Caki2 (cell line): ENCODE results near the gene HSPG2. TPM values are rescaled to one million over a fixed set of nuclear protein-coding genes. Genes with fewer than 3 reads are reported as not detected.
A peak's percentile ranks its signal among the peaks of the same experiment; 100 is the strongest.
"Not testable (repeated sequence)": the region's sequence is repeated elsewhere in the genome, so short reads cannot be mapped to it uniquely, and the experiment has no call there.

Experiments
- DNase-seq: peaks from one replicate; pipeline ENCODE4 v3.0.0-alpha.2; 2015; ENCODE audit warnings: low read depth
- in situ Hi-C: cut with HindIII; loops from 2 replicates; pipeline ENCODE4 v1.10.0; 2016; ENCODE audit warnings: low sequenced_read_pairs, low pct_unique_long_range_greater_than_20kb, mixed read lengths
- total RNA-seq: library from RNA; depleted of rRNA; stranded (reverse); fragments of >200 nt; shearing (Covaris generic); gene quantifications from 2 replicates; pipeline ENCODE4 v1.2.3, GENCODE V29; 2014; ENCODE audit warnings: low replicate concordance

The HSPG2 gene
- total RNA-seq, 1 experiment from 2014 or later, result 80.2 TPM

GRCh38 chr1:21813542-21813941, 123.6 kb downstream of the HSPG2 start:
- in situ Hi-C loops, result no loop called here
- no peak for DNase-seq

- in situ Hi-C loops, result no loop called here
- DNase-seq, result no peak
These were observed 125.2 kb downstream of the HSPG2 start, which contains the start of gene LDLRAD2 for GRCh38 chr1:21811875-21812305. Gene LDLRAD2 (plus strand): TSS chr1:21812265. CDS start chr1:21812452, 187 bp downstream.

- in situ Hi-C loops, result no loop called here
- DNase-seq, result no peak
These were observed 132.6 kb downstream of the HSPG2 start for GRCh38 chr1:21804536-21804935.

- peak; percentile 45 for DNase-seq
- in situ Hi-C loops, result no loop called here
These were observed 136.0 kb downstream of the HSPG2 start for GRCh38 chr1:21801100-21801499.

GRCh38 chr1:21799730-21800129, 137.4 kb downstream of the HSPG2 start:
- in situ Hi-C loops, result no loop called here

GRCh38 chr1:21795075-21795474, 142.0 kb downstream of the HSPG2 start:
- in situ Hi-C loops, result no loop called here
- no peak for DNase-seq

More at GRCh38 chr1:21799730-21800129, 137.4 kb downstream of the HSPG2 start:
- DNase-seq, result no peak

- in situ Hi-C loops, result no loop called here
- DNase-seq, result no peak
These were observed 142.5 kb downstream of the HSPG2 start for GRCh38 chr1:21794656-21795055.

- in situ Hi-C loops, result no loop called here
- DNase-seq, result no peak
These were observed 144.0 kb downstream of the HSPG2 start for GRCh38 chr1:21793104-21793503.

GRCh38 chr1:21786640-21787039, 150.5 kb downstream of the HSPG2 start:
- in situ Hi-C loops, result no loop called here
- DNase-seq, result no peak

- in situ Hi-C loops, DNase-seq: not testable (repeated sequence)
These were observed 151.3 kb downstream of the HSPG2 start for GRCh38 chr1:21785764-21786163.

- peak; percentile 97 for DNase-seq
- in situ Hi-C loops, result no loop called here
These were observed 153.2 kb downstream of the HSPG2 start for GRCh38 chr1:21783679-21784603.

- in situ Hi-C loops, result no loop called here
- peak; percentile 94 for DNase-seq
These were observed 154.0 kb downstream of the HSPG2 start, which contains the start of gene USP48 for GRCh38 chr1:21782868-21783678. Gene USP48 (minus strand): TSS chr1:21783149. CDS start chr1:21782957, 192 bp downstream.

GRCh38 chr1:21782349-21782867, 154.7 kb downstream of the HSPG2 start:
- DNase-seq, result peak; percentile 69
- in situ Hi-C loops, result no loop called here

- peak; percentile 46 for DNase-seq
- in situ Hi-C loops, result no loop called here
These were observed 155.2 kb downstream of the HSPG2 start for GRCh38 chr1:21781815-21782348.

GRCh38 chr1:21779613-21780521, 157.2 kb downstream of the HSPG2 start:
- in situ Hi-C loops, result no loop called here
- no peak for DNase-seq

- in situ Hi-C loops, result no loop called here
- DNase-seq, result no peak
These were observed 158.7 kb downstream of the HSPG2 start for GRCh38 chr1:21778405-21778727.

GRCh38 chr1:21776925-21777324, 160.2 kb downstream of the HSPG2 start:
- in situ Hi-C loops, result not testable (repeated sequence)

More at GRCh38 chr1:21776925-21777324, 160.2 kb downstream of the HSPG2 start:
- DNase-seq, result not testable (repeated sequence)
